Activated CD4-positive, CD25-positive, alpha-beta regulatory T cell treated with anti-CD3 and anti-CD28 coated beads, Interleukin-2, amount 50 U/mL, for 24 hours (primary cell): ENCODE measurements around the gene FYN.
A peak's percentile ranks its signal among the peaks of the same experiment; 100 is the strongest.
"Not testable (repeated sequence)": the region's sequence is repeated elsewhere in the genome, so short reads cannot be mapped to it uniquely, and the experiment has no call there.

Source experiments
- ATAC-seq, 2 donors: fragments of 150-1000 bp; cut with Tn5 transposase; one replicate each; pipeline ENCODE4 v1.10.0; 2021; ENCODE audit warnings: mild to moderate bottlenecking in 1 of 2, moderate library complexity in 1 of 2

Gene FYN

GRCh38 chr6:111652156-111652555 is 221.1 kb downstream of the FYN start:
- ATAC-seq = no peak

DNA sequence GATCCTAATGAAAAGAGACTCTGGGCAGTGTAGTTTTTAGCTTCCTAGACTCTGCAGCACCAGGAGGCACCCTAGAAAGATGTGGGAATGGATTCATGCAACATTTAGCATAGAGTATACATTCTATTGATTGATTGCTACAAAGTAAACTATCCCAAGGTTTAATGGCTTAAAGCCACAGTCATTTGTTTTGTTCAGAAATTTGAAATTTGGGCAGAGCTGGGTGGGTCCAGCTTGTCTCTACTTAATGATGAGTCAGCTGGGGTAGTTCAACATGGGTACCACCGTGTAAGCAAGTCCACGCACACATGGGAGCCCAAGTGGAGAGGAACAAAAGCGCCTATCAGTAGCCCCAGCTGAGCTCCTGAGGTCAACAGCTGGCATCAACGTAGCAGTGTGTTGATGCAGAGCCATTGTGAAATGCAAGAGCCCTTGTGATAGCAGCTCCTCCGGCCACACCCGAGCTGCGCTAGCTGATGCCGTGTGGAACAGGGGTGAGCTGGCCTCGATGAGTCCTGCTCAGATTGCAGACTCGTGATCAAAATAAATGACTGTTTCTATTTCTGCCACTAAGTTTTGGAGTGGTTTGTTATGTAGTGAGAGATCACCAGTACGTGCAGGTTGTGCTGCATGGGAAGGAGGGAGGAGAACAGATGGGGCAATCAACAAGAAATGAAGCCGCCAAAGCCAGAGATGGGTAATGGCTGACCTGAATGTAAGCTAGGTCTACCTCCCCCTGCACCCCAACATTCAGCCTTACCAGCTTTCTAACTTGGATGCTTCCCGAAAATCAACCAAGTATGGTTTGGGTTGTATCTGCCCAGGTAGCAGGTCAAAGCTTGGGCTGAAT is 221.8 kb downstream of the FYN start:
- ATAC-seq = no peak

GRCh38 chr6:111650049-111650448 is 223.2 kb downstream of the FYN start:
- ATAC-seq = no peak

DNA sequence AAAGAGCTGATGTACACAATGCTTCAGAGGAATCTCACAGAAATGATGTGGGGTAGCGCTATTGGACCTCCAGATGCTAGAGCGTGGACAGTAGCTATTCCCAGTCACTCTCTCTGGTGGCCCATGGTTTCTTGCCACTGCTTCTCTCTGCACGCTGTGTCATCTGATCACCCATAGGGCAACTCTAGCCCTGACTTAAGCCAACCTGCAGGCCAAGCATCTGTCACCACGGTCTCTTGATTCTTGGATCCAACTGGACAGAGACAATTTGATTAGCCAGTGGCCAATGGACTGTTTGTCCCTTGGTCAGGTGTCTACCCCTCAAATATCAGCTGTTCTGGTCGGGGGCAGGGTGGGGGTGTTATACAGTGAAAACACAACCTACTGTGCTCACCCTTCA is 225.2 kb downstream of the FYN start:
- no peak for ATAC-seq

DNA sequence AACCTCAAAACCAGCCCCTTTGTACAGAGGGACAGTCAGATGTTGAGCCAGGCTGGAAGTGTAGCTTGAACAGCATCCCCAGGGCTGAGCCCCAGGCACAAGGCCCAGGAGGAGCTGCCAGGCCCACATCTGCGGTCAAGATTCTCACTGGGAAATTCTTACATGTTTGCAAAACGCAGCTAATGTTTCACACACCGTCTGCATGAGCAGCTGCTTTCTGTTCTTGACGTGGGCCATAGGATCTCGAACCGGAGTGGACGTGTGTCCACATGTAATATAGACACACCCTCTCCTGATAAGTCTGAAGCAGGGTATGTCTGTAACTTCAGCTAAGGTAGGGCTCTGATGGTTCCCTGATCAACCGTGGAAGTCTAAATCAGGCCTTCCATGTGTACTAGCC is 226.3 kb downstream of the FYN start:
- ATAC-seq = no peak

GRCh38 chr6:111646034-111646433 is 227.2 kb downstream of the FYN start:
- no peak for ATAC-seq

DNA sequence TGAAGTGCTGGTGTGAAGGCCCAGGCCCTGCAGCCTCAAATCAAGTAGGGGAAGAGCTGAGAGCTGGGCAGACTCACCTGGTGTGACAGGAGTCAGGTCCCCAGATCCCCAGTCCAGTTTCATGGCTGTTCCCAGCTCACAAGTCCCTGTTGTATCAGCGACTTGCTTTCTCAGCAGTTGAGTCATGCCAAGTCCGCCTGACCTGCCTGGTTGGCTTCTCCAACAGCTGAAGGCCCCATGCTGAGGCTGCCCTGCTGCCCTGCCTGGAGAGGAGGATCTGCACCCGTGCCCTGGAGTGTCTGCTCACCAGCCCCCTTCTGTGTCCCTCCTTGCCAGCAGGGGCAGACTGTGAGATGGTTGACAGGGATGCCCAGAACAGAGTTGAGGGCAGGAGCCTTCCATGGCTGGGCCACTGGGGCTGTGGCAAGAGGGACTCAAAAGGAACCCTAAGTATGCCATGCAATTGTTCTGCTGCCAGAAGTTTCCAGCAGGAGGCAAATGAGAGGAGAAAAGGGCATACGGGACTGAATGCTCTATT is 228.3 kb downstream of the FYN start:
- no peak for ATAC-seq

GRCh38 chr6:111642463-111643158 is 230.6 kb downstream of the FYN start:
- peak in 1 of 2 donors; percentile 33 for ATAC-seq

DNA sequence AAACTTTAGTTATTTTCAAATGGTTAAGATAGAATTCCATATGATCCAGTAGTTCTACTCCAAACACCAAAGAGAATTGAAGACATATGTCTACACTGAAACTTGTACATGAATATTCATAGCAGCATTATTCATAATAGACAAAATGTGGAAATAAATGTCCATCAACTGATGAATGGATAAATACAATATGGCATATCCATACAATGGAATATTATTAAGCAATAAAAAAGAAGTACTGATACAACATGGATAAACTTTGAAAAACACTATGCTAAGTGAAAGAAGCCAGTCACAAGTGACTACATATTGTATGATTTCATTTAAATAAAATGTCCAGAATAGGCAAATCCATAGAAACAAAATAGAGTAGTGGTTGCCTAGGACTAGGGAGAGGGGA is 234.0 kb downstream of the FYN start:
- ATAC-seq = no peak

DNA sequence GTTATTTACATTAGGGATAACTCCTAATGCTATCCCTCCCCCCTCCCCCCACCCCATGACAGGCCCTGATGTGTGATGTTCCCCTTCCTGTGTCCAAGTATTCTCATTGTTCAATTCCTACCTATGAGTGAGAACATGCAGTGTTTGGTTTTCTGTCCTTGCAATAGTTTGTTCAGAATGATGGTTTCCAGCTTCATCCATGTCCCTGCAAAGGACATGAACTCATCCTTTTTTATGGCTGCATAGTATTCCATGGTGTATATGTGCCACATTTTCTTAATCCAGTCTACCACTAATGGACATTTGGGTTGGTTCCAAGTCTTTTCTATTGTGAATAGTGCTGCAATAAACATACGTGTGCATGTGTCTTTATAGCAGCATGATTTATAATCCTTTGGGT is 238.3 kb downstream of the FYN start:
- ATAC-seq = not testable (repeated sequence)

DNA sequence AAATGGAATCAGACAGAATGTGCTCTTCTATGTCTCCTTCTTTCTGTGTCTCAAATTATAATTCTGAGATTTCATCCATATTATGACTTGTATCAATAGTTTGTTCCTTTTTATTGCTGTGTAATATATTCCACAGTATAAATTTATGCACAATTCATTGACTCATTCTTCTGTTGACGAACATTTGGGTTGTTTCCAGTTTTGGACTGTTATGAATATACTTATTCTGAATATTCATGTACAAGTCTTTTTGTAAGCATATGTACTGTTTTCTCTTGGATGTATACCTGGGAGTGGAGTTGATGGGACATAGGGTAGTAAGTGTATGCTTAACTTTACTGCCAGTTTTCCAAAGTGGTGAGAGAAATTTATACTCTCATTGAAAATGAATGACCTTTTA is 239.4 kb downstream of the FYN start:
- no peak for ATAC-seq

GRCh38 chr6:111632468-111633247 is 240.6 kb downstream of the FYN start:
- ATAC-seq = no peak

DNA sequence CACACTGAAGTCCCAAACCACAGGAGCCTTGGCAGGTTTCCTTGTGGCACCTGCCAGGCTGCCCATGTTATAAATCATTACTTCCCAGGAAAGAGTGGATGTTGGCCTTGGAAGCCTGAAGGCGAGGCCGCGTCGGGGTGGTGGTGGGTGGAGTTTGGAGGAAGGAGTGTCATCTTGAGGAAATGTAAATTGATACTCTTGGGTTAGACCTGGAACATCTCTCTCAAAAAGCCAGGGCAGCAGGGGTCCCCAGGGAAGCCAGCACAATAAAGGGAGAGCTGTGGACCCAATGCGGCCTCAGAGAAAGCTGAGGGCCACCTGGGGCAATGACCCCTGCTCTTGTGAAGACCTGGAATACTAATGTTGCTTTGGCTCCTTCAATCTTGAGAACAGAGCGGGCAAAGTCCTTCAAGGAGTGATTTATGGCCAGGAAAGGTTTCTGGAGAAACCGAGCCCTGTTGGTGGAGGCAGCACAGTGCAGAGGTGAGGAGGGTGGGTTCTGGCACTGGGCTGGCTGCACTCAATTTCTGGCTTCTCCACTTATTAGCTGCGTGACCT is 241.3 kb downstream of the FYN start:
- ATAC-seq = no peak

- no peak for ATAC-seq
Observed at GRCh38 chr6:111631018-111631417, 242.2 kb downstream of the FYN start.

DNA sequence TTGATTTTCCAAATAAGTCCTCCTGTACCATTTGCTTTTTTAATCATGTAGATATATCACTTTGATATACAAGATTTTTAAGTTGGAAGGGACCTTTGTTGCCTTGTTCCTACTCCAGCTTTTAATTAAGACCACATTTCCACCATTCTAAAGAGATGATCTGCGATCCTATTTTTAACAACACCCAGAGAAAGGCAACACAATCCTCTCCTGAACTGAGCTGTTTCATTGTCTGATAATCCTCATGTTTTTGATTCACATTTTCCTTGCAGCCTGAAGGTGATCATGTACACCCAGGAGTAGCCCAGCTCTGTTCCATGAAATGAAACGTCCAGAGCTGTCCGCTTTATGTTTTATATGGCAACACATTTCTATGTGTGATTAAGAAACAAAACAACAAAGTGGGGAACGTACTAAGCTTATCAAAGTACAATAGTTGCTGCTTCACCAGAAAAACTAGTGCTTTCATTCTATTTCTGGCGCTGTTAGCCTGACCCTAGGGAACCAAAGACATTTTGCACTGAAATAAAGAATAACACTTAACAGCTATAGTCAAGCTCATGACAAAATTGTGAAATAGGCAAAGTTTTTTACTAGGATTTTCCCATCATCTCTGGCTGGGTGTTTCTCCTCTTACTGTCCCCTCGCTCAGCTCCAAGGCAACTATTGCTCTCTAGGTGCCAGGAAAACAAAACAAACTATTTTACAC is 245.0 kb downstream of the FYN start:
- no peak for ATAC-seq

DNA sequence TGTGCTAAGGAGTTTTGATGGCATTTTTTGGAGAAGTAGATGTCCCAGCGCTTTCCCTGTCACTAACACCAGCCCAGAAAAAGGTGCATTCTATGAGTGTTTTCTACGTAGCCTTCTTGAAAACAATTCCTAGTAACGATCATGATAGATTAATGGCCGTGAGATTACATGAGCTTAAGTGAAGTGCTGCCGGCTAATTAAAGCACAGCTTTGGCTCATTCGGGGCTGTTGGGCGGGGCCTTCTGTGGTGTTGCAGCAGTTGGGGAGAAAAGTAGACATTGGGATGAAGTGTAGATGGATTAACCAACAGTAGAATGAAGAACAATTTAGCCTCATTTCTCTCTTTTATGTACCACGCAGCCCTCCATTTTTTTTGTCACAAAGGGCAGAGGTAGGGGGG is 246.8 kb downstream of the FYN start:
- no peak for ATAC-seq

DNA sequence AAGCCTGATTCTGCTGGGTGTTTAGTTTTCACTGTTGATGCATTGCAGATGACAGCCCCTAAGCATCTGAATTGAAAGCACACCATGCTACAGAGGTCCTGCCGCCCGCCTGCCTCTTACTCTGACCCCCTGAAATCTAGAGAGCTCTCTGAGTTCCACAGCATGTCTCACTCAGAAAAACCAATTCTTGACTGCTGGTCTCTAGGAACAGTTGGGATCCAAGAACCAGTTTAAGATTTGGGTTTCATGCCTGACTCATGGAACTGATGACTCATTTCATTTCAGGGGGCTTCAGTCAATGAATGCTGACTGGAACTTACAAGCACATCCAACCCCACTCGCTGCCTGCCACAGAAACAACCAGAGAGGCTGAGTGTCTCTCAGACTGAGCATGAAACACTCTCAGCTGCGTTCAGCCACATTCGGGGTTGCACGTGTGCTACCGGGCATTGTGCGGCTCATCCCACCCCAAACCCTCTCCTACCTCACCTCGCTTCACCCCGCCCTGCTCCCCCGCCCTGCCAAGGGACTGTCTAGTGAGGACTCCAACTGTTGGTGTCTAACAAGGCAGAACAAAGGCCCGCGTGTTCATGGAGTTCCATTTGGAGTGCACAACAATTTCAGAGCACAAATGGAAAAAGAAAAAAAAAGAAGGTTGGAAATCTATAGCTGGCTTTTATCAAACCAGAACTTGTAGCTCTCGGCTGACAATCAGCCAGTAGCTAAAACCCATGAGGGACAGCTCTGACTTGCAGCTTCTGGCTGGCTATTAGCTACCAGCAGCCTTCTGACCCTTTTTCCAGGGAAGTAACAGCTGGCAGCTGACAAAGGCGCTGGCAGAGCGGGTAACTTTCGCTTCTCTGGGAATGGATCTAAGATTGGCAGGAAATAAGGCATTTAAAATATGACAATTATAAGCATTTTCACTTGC is 247.5 kb downstream of the FYN start:
- no peak for ATAC-seq

- ATAC-seq = no peak
Observed at GRCh38 chr6:111625099-111625416, 248.2 kb downstream of the FYN start.

GRCh38 chr6:111624401-111625098 is 248.7 kb downstream of the FYN start:
- ATAC-seq = no peak

GRCh38 chr6:111623046-111623718 is 250.1 kb downstream of the FYN start:
- no peak for ATAC-seq
